Transverse colon (tissue), 4 donors: ENCODE data around the gene TMEM63B.

ENCODE experiments used
- EP300 ChIP-seq: sonication (generic); formaldehyde crosslinking; IDR thresholded peaks from one replicate; pipeline ENCODE4 v1.6.1; 2017; ENCODE audit warnings: antibody characterized with exemption, low read depth
- POLR2A ChIP-seq: fragments of 450-650 bp; IDR thresholded peaks from one replicate; pipeline ENCODE4 v1.6.1; 2016; ENCODE audit warnings: antibody characterized with exemption, mild to moderate bottlenecking, moderate library complexity
- POLR2AphosphoS5 ChIP-seq, 3 donors: sonication (generic); formaldehyde crosslinking; IDR thresholded peaks; one replicate each; pipeline ENCODE4 v1.6.1; 2016; ENCODE audit warnings: antibody characterized with exemption in 3 of 3
- TF ChIP-seq, protein P1 (sequence below), 5 experiments: fragments of 200-600 bp in 3 of 5; fragments of 450-650 bp in 2 of 5; sonication (generic) in 3 of 5; IDR thresholded peaks; 1 replicate in 2 of 5; 2 replicates in 3 of 5; pipeline ENCODE4 v1.5.1; 2016 to 2017; ENCODE audit warnings: antibody characterized with exemption in 5 of 5, inconsistent platforms in 3 of 5, mild to moderate bottlenecking in 2 of 5, moderate library complexity in 1 of 5

DNA sequence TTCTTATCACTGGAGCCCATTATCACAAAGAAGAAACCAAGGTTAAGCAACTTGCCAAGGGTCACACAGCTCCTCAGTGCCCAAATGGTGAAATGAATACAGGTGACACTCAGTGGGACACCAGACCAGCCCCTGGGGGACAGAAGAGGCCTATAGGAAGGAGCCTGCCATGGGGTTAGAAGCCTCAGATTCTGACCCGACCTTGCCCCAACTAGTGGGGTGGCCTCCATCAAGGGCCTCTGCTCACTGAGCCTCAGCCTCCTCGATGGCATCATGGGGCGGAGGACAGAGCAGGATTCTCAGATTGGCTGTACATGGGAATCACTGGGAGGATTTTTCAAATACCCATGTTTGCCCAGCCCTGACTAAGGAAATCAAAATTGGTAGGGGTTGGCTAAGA lies 47.7 kb upstream of the TMEM63B start:
- TF ChIP-seq, protein P1, sequence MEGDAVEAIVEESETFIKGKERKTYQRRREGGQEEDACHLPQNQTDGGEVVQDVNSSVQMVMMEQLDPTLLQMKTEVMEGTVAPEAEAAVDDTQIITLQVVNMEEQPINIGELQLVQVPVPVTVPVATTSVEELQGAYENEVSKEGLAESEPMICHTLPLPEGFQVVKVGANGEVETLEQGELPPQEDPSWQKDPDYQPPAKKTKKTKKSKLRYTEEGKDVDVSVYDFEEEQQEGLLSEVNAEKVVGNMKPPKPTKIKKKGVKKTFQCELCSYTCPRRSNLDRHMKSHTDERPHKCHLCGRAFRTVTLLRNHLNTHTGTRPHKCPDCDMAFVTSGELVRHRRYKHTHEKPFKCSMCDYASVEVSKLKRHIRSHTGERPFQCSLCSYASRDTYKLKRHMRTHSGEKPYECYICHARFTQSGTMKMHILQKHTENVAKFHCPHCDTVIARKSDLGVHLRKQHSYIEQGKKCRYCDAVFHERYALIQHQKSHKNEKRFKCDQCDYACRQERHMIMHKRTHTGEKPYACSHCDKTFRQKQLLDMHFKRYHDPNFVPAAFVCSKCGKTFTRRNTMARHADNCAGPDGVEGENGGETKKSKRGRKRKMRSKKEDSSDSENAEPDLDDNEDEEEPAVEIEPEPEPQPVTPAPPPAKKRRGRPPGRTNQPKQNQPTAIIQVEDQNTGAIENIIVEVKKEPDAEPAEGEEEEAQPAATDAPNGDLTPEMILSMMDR (IDR thresholded peaks at IDR 0.05): no peak
- TF ChIP-seq POLR2A (no peak), POLR2AphosphoS5 (IDR thresholded peaks at IDR 0.05) (no peak), EP300 (no peak)
